Measurements from ENCODE around the gene ERCC5. TPM values are rescaled to one million over a fixed set of nuclear protein-coding genes. Genes with fewer than 3 reads are reported as not detected.

The ERCC5 gene
- total and polyA plus RNA-seq, 2 donors (not counting 3 experiments of a cell fraction or from before 2014, with no cell fraction given) = 12.5 to 40.1 TPM

- Histone ChIP-seq H3K9me1 (replicated peaks; ENCODE audit: control insufficient read depth, extremely low read depth, insufficient read depth, low read length) (no peaks in the 10 kb centered on the region), H3K79me2 (ENCODE audit: control insufficient read depth, insufficient read depth, low read length) (no peaks in the 10 kb centered on the region), H2AFZ (ENCODE audit: low read depth, low read length) (no peak overlapping the region), H3K4me2 (ENCODE audit: insufficient read depth, low read length) (no peak overlapping the region), H3K9me3 (replicated peaks; ENCODE audit: control insufficient read depth, insufficient read depth, low read length) (no peaks in the 10 kb centered on the region), H3K36me3 (ENCODE audit: control insufficient read depth in 2 of 2, extremely low read depth in 1 of 2, insufficient read depth in 2 of 2, low read length in 2 of 2) (no peaks in the 10 kb centered on the region), H3K9ac (replicated peaks; ENCODE audit: extremely low read depth, insufficient read depth, low read length) (no peak overlapping the region), H3K27me3 (ENCODE audit: control insufficient read depth in 2 of 2, insufficient read depth in 2 of 2, low read length in 2 of 2) (no peaks in the 10 kb centered on the region), H3K4me3 (replicated peaks in 1 of 3; ENCODE audit: insufficient read depth in 1 of 3, low read depth in 1 of 3, low read length in 3 of 3) (no peak overlapping the region), H3K4me1 (ENCODE audit: control insufficient read depth, extremely low read depth, insufficient read depth, low read length) (no peaks in the 10 kb centered on the region), H3K27ac (ENCODE audit: insufficient read depth, low read depth, low read length) (no peak overlapping the region), H4K20me1 (replicated peaks; ENCODE audit: control insufficient read depth, extremely low read depth, insufficient read depth, low read length) (no peaks in the 10 kb centered on the region)
- no TSS peak for BruUV-seq (replicated peaks)
- POLR2A ChIA-PET = no interaction called here
- no peak for FAIRE-seq
- no peak for DNase-seq (ENCODE audit: low read depth, low spot score)
- dilution Hi-C loops (cut with MboI; ENCODE audit: extremely low pct_ligation_motif_present, low sequenced_read_pairs) = no loop called here
- CTCF ChIA-PET = interaction anchor here (0.9 to 2.0 kb wide), 2 partner anchors 18 to 27 kb away, joined by 5 to 7 read pairs; no protein-coding TSS in a partner anchor
- intact Hi-C loops (cut with micrococcal nuclease) = no loop called here
- TF ChIP-seq GATA2 (IDR thresholded peaks at IDR 0.05; ENCODE audit: insufficient read depth, insufficient read length, low read depth, low read length) (no peak), MYC (IDR thresholded peaks at IDR 0.05; ENCODE audit: low read depth, low read length) (no peak), CTCF (IDR thresholded peaks at IDR 0.05; ENCODE audit: extremely low read depth in 1 of 2, insufficient read depth in 1 of 2, low read depth in 1 of 2, low read length in 2 of 2) (no peak), FOS (IDR thresholded peaks at IDR 0.05; ENCODE audit: borderline replicate concordance, insufficient read depth, low read length) (no peak), EZH2 (IDR thresholded peaks at IDR 0.05; ENCODE audit: borderline replicate concordance, low read depth, low read length, severe bottlenecking) (no peak), POLR2AphosphoS5 (IDR thresholded peaks at IDR 0.05; ENCODE audit: insufficient read depth, low read depth, low read length) (no peak)
- TF ChIP-seq, protein P1, sequence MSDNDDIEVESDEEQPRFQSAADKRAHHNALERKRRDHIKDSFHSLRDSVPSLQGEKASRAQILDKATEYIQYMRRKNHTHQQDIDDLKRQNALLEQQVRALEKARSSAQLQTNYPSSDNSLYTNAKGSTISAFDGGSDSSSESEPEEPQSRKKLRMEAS (IDR thresholded peaks at IDR 0.05; ENCODE audit: insufficient read depth, insufficient read length) = no peak
Measured at GRCh38 chr13:102897371-102898138, 51.7 kb downstream of the ERCC5 start.
